MCF 10A (cell line): ENCODE measurements around the gene PDCD1. TPM values are rescaled to one million over a fixed set of nuclear protein-coding genes. Genes with fewer than 3 reads are reported as not detected.

Experiments
- BruUV-seq: library from RNA; stranded (reverse); fragments of 400-500 nt; replicated peaks from 2 replicates; lab custom pipeline; 2021; lab: Mats Ljungman, UMichigan
- CTCF ChIA-PET: fragments of 300-600 bp; sonication (Branson Sonifier 250); formaldehyde crosslinking; extraction: SDS; loops from one replicate; lab custom pipeline; 2021; ENCODE audit warnings: antibody characterized with exemption, inconsistent platforms; lab: Yijun Ruan, JAX
- POLR2A ChIA-PET: fragments of 300-600, 350-650 bp; sonication (Branson Sonifier 250); formaldehyde crosslinking; extraction: SDS; loops from one replicate; lab custom pipeline; 2020; ENCODE audit warnings: antibody characterized with exemption, inconsistent platforms; lab: Yijun Ruan, JAX
- DNase-seq: peaks from one replicate; pipeline ENCODE4 v3.0.0-alpha.2; 2018; ENCODE audit not compliant: unreplicated experiment
- H3K27ac Mint-ChIP-seq: one replicate; pipeline ENCODE4 v1.8.0; 2022; ENCODE audit warnings: mild to moderate bottlenecking, low read depth, mixed read lengths; ENCODE audit not compliant: unreplicated experiment
- H3K27me3 Mint-ChIP-seq: one replicate; pipeline ENCODE4 v1.8.0; 2022; ENCODE audit warnings: mixed read lengths; ENCODE audit not compliant: insufficient read depth, unreplicated experiment
- H3K36me3 Mint-ChIP-seq: one replicate; pipeline ENCODE4 v1.8.0; 2022; ENCODE audit warnings: mild to moderate bottlenecking, moderate library complexity, mixed read lengths; ENCODE audit not compliant: insufficient read depth, unreplicated experiment
- H3K4me1 Mint-ChIP-seq: one replicate; pipeline ENCODE4 v1.8.0; 2022; ENCODE audit warnings: mixed read lengths; ENCODE audit not compliant: insufficient read depth, unreplicated experiment
- H3K4me3 Mint-ChIP-seq: one replicate; pipeline ENCODE4 v1.8.0; 2022; ENCODE audit warnings: mild to moderate bottlenecking, moderate library complexity, mixed read lengths; ENCODE audit not compliant: unreplicated experiment
- H3K9me3 Mint-ChIP-seq: one replicate; pipeline ENCODE4 v1.8.0; 2022; ENCODE audit warnings: mixed read lengths; ENCODE audit not compliant: unreplicated experiment
- CTCF ChIP-seq: fragments of 200-600 bp; IDR thresholded peaks from one replicate; pipeline ENCODE4 v1.8.0; 2022; ENCODE audit warnings: antibody characterized with exemption, mild to moderate bottlenecking; ENCODE audit not compliant: unreplicated experiment
- intact Hi-C: fragments of 100-400 bp; cut with micrococcal nuclease; formaldehyde crosslinking; loops from 2 replicates; pipeline ENCODE4 v1.14.1; 2022
- total RNA-seq: library from RNA; stranded (reverse); gene quantifications from 2 replicates; pipeline ENCODE4 v1.2.3, GENCODE V29; 2022

Gene PDCD1
- total RNA-seq, 1 experiment from 2014 or later: not detected

GRCh38 chr2:241815477-241816430 lies 42.9 kb downstream of the PDCD1 start:
- H3K27me3 Mint-ChIP-seq: peaks cover 11% of the 10 kb centered on the region
- no TSS peak for BruUV-seq
- ChIA-PET POLR2A (no interaction called here), CTCF (interaction anchor here (0.5 kb wide), 1 partner anchor 161 kb away, joined by 3 read pairs; no protein-coding TSS in a partner anchor)
- H3K4me3 Mint-ChIP-seq: no peak overlapping the region
- no peak for DNase-seq
- no peaks in the 10 kb centered on the region for H3K36me3 Mint-ChIP-seq
- no peak for TF ChIP-seq CTCF
- H3K27ac Mint-ChIP-seq: no peak overlapping the region
- intact Hi-C loops: no loop called here
- no peaks in the 10 kb centered on the region for H3K9me3 Mint-ChIP-seq
- no peaks in the 10 kb centered on the region for H3K4me1 Mint-ChIP-seq

GRCh38 chr2:241814643-241815476 lies 43.8 kb downstream of the PDCD1 start:
- BruUV-seq: no TSS peak
- intact Hi-C loops: no loop called here
- ChIA-PET CTCF (interaction anchor here (0.5 kb wide), 1 partner anchor 160 kb away, joined by 3 read pairs; no protein-coding TSS in a partner anchor), POLR2A (no interaction called here)
- Mint-ChIP-seq H3K4me1 (no peaks in the 10 kb centered on the region), H3K27me3 (peaks cover 11% of the 10 kb centered on the region), H3K27ac (no peak overlapping the region), H3K4me3 (no peak overlapping the region), H3K36me3 (no peaks in the 10 kb centered on the region), H3K9me3 (no peaks in the 10 kb centered on the region)
- TF ChIP-seq CTCF: no peak
- DNase-seq: no peak

- intact Hi-C loops: no loop called here
- H3K4me1 Mint-ChIP-seq: no peaks in the 10 kb centered on the region
- no peaks in the 10 kb centered on the region for H3K36me3 Mint-ChIP-seq
- POLR2A ChIA-PET: no interaction called here
- no peak for DNase-seq
- no peak overlapping the region for H3K27ac Mint-ChIP-seq
- no TSS peak for BruUV-seq
- CTCF ChIA-PET: no interaction called here
- H3K4me3 Mint-ChIP-seq: no peak overlapping the region
- peaks cover 11% of the 10 kb centered on the region for H3K27me3 Mint-ChIP-seq
- no peaks in the 10 kb centered on the region for H3K9me3 Mint-ChIP-seq
- no peak for TF ChIP-seq CTCF
Observed at GRCh38 chr2:241814393-241814642, 44.4 kb downstream of the PDCD1 start.
